ENCODE data around the gene COL18A1. TPM values are rescaled to one million over a fixed set of nuclear protein-coding genes. Genes with fewer than 3 reads are reported as not detected.

COL18A1 gene
- total RNA-seq, 8 experiments from 2014 or later, result 1.6 to 341 (median 7.1) TPM

DNA sequence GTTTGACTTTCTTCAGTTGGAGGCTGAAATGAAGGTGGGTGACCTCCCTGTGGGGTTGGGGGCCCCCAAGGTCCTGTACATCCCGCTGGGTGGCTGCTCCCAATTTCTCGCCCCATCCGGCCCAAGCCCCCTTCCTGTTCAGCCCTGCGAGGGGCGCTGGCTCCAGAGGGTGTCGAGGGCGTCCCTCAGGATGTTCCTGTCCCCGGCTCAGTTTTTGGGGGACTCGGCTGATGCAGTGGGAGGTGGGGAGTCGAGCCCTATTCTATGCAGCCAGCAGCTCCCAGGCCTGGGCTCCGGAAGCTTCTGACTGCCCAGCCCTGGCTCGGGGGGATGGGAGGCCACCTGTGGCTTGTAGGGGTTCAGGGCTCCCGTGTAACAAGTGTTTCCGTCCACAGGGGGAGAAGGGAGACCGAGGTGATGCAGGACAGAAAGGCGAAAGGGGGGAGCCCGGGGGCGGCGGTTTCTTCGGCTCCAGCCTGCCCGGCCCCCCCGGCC, 99.1 kb downstream of the COL18A1 start:
- in situ Hi-C loops (cut with MboI; ENCODE audit: low pct_unique_long_range_greater_than_20kb in 2 of 9, low sequenced_read_pairs in 9 of 9, unreplicated experiment in 9 of 9), result no loop called here
- 100% methylated on average over 1 of the region's 22 CpGs; no CpG with 5 or more reads in 8 of the 10 experiments for WGBS, 10 experiments
- peaks cover 0 to 10% of the 10 kb centered on the region in 2 donors for H3K4me1 ChIP-seq (replicated peaks in 1 of 2)
- H3K4me3 ChIP-seq, result no peak overlapping the region
- no peak overlapping the region for H3K27ac ChIP-seq
- ATAC-seq (replicated peaks in 6 of 8), result no peak

DNA sequence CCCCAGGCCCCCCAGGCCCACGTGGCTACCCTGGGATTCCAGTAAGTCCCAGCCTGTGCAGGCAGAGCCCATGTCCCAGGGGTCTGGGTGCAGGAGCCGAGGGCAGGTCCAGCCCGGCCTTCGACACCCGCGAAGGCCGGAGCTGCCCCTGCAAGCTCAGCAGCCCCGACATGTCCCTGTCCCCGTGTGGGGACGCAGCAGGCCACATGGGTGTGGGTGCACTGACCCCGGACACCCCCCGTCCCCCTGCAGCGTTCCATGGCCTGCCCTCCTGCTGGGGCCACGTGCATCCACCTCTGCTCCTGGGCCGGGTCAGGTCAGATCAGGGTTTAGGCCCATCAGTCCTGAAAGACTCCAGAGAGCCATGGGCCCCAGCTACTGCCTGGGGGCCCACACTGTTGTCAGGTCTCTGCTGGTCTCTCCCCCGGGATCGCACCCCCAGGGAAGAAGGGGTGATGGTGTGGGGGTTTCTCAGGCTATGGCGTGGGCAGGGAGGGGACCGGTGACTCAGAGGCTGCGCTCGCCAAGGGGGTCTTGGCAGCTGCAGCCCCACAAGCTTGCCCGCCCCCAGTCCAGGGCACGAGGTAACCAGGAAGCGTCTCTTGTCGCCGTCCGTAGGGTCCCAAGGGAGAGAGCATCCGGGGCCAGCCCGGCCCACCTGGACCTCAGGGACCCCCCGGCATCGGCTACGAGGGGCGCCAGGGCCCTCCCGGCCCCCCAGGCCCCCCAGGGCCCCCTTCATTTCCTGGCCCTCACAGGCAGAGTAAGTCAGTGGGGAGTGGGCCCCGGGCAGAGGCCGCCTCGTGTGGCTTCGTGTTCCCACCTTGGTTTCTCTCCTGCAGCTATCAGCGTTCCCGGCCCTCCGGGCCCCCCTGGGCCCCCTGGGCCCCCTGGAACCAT, 99.8 kb downstream of the COL18A1 start:
- in situ Hi-C loops (cut with MboI; ENCODE audit: low pct_unique_long_range_greater_than_20kb in 2 of 9, low sequenced_read_pairs in 9 of 9, unreplicated experiment in 9 of 9), result no loop called here

GRCh38 chr21:45505416-45506021, 100.6 kb downstream of the COL18A1 start:
- WGBS, 10 experiments, result 76 to 96% (median 89%) methylated on average over 3 to 13 of the region's 33 CpGs; no CpG with 5 or more reads in 5 of the 10 experiments
- no peak for ATAC-seq (replicated peaks in 6 of 8)
- Histone ChIP-seq H3K4me1 (replicated peaks in 1 of 2) (peaks cover 0 to 10% of the 10 kb centered on the region in 2 donors), H3K27ac (no peak overlapping the region), H3K4me3 (no peak overlapping the region)
- in situ Hi-C loops (cut with MboI; ENCODE audit: low pct_unique_long_range_greater_than_20kb in 2 of 9, low sequenced_read_pairs in 9 of 9, unreplicated experiment in 9 of 9), result no loop called here

More for the DNA sequence above, 99.8 kb downstream of the COL18A1 start:
- no peak overlapping the region for H3K4me3 ChIP-seq
- peaks cover 0 to 10% of the 10 kb centered on the region in 2 donors for H3K4me1 ChIP-seq (replicated peaks in 1 of 2)
- WGBS, 10 experiments, result 51% methylated on average over 3 of the region's 41 CpGs; no CpG with 5 or more reads in 9 of the 10 experiments
- ATAC-seq (replicated peaks in 6 of 8), result no peak
- H3K27ac ChIP-seq, result peak overlapping the region in 1 of 2 donors; percentile 36

GRCh38 chr21:45506241-45506817, 101.4 kb downstream of the COL18A1 start:
- no peak overlapping the region for H3K4me3 ChIP-seq
- in situ Hi-C loops (cut with MboI; ENCODE audit: low pct_unique_long_range_greater_than_20kb in 2 of 9, low sequenced_read_pairs in 9 of 9, unreplicated experiment in 9 of 9), result no loop called here
- 86 to 96% (median 88%) methylated on average over 1 to 4 of the region's 22 CpGs; no CpG with 5 or more reads in 7 of the 10 experiments for WGBS, 10 experiments
- H3K4me1 ChIP-seq (replicated peaks in 1 of 2), result peaks cover 0 to 10% of the 10 kb centered on the region in 2 donors
- H3K27ac ChIP-seq, result no peak overlapping the region
- ATAC-seq (replicated peaks in 6 of 8), result peak in 1 of 8 experiments; percentile 6

- peaks cover 0 to 10% of the 10 kb centered on the region in 2 donors for H3K4me1 ChIP-seq (replicated peaks in 1 of 2)
- no peak for ATAC-seq (replicated peaks in 6 of 8)
- no CpG with 5 or more reads among the region's 13 CpGs for WGBS, 10 experiments
- no peak overlapping the region for H3K4me3 ChIP-seq
- in situ Hi-C loops (cut with MboI; ENCODE audit: low pct_unique_long_range_greater_than_20kb in 2 of 9, low sequenced_read_pairs in 9 of 9, unreplicated experiment in 9 of 9), result no loop called here
- H3K27ac ChIP-seq, result no peak overlapping the region
Observed at GRCh38 chr21:45506836-45507522, 102.0 kb downstream of the COL18A1 start.

GRCh38 chr21:45507523-45507875, 102.5 kb downstream of the COL18A1 start:
- Histone ChIP-seq H3K27ac (no peak overlapping the region), H3K4me1 (replicated peaks in 1 of 2) (peaks cover 0 to 10% of the 10 kb centered on the region in 2 donors), H3K4me3 (no peak overlapping the region)
- no peak for ATAC-seq (replicated peaks in 6 of 8)
- in situ Hi-C loops (cut with MboI; ENCODE audit: low pct_unique_long_range_greater_than_20kb in 2 of 9, low sequenced_read_pairs in 9 of 9, unreplicated experiment in 9 of 9), result no loop called here
- WGBS, 10 experiments, result 90 to 100% methylated on average over 2 to 4 of the region's 9 CpGs; no CpG with 5 or more reads in 8 of the 10 experiments

DNA sequence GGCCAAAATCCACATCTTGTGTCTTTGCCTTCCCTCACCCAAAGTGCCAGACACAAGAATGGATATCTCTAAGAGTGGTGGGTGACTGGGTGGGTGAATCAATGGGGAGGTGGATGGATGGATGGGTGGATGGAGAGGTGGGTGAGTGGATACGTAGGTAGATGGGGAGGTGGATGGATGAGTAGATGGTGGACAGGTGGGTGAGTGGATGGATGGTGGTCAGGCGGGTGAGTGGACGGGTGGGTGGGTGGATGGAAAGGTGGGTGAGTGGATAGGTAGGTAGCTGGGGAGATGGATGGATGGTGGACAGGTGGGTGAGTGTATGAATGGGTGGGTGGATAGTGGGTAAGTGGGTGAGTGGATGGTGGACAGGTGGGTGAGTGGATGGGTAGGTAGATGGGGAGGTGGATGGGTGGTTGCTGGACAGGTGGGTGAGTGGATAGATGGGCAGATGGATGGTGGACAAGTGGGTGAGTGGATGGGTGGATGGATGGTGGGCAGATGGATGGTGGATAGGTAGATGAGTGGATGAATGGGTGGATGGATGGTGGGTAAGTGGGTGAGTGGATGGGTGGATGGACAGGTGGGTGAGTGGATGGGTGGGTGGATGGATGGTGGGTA, 103.0 kb downstream of the COL18A1 start:
- Histone ChIP-seq H3K4me3 (no peak overlapping the region), H3K27ac (peak overlapping the region in 1 of 2 donors; percentile 59), H3K4me1 (replicated peaks in 1 of 2) (peaks cover 0 to 10% of the 10 kb centered on the region in 2 donors)
- ATAC-seq (replicated peaks in 6 of 8), result no peak
- WGBS, 10 experiments, result no CpG with 5 or more reads among the region's 3 CpGs
- in situ Hi-C loops (cut with MboI; ENCODE audit: low pct_unique_long_range_greater_than_20kb in 2 of 9, low sequenced_read_pairs in 9 of 9, unreplicated experiment in 9 of 9), result no loop called here

- peaks cover 0 to 10% of the 10 kb centered on the region in 2 donors for H3K4me1 ChIP-seq (replicated peaks in 1 of 2)
- WGBS, 10 experiments, result 77 to 90% (median 80%) methylated on average over 1 to 3 of the region's 42 CpGs; no CpG with 5 or more reads in 7 of the 10 experiments
- in situ Hi-C loops (cut with MboI; ENCODE audit: low pct_unique_long_range_greater_than_20kb in 2 of 9, low sequenced_read_pairs in 9 of 9, unreplicated experiment in 9 of 9), result no loop called here
- no peak overlapping the region for H3K4me3 ChIP-seq
- ATAC-seq (replicated peaks in 6 of 8), result peak; percentile 2 to 73 (median 48)
- H3K27ac ChIP-seq, result peak overlapping the region in 1 of 2 donors; percentile 59
Observed at GRCh38 chr21:45508607-45509565, 103.9 kb downstream of the COL18A1 start.

DNA sequence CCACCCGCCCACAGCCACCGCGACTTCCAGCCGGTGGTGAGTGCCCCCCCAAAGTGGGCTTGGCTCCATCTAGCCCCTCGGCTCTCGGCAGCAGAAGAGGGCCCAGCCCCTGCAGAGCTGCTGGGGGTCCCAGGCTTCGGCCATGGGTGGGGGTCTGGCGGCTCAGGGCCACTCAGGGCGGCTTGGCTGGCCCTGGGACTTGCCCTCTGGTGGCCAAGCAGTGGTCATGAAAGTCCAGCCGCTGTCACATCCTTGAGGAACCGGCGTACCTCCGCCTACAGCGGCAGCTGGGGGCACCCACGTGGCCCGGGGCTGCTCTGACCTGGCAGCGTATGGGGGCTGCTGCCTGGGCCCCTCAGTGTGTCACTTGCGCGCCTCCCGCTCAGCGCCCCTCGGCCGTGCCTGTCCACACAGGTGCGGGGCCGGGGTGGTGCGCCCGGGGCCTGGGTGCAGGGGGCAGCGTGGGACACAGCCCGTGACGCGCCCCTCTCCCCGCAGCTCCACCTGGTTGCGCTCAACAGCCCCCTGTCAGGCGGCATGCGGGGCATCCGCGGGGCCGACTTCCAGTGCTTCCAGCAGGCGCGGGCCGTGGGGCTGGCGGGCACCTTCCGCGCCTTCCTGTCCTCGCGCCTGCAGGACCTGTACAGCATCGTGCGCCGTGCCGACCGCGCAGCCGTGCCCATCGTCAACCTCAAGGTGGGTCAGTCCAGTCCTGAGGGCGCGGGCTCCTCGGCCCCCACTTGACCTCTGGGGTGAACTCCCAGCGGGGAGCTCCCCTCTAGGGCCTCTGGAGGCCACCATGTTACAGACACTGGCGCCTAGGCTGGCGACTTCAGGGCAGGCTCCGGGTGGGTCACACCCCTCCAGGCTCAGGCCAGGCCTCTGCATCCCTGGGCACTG, 104.9 kb downstream of the COL18A1 start:
- in situ Hi-C loops (cut with MboI; ENCODE audit: low pct_unique_long_range_greater_than_20kb in 2 of 9, low sequenced_read_pairs in 9 of 9, unreplicated experiment in 9 of 9), result no loop called here
- WGBS, 10 experiments, result no CpG with 5 or more reads among the region's 61 CpGs

DNA sequence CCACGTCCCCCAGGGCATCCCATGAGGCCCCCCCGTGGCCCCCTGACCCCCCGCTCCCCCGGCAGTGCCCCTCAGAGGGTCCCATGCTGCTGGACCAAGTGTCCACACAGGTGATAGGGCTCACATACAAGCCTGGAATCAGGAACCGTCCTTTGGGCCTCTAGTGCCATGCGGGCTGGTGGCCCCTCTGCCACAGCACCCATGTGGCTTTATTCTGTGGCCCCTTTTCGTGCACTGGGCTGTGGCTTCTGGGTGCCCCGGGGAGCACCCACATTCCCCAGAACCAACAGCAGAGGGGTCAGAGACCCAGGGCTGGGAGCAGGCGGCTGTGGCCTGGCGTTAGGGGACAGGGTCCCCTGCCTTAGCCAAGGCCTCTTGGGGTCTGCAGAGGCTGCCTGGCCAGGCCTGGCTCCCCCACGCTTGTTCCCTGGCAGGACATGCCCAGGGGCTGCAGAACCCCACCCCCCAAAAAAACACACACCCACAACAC, 105.5 kb downstream of the COL18A1 start:
- ATAC-seq (replicated peaks in 6 of 8), result no peak
- in situ Hi-C loops (cut with MboI; ENCODE audit: low pct_unique_long_range_greater_than_20kb in 2 of 9, low sequenced_read_pairs in 9 of 9, unreplicated experiment in 9 of 9), result no loop called here
- WGBS, 10 experiments, result no CpG with 5 or more reads among the region's 11 CpGs
- peaks cover 0 to 10% of the 10 kb centered on the region in 2 donors for H3K4me1 ChIP-seq (replicated peaks in 1 of 2)
- no peak overlapping the region for H3K27ac ChIP-seq
- H3K4me3 ChIP-seq, result no peak overlapping the region

More for the DNA sequence above, 104.9 kb downstream of the COL18A1 start:
- Histone ChIP-seq H3K27ac (no peak overlapping the region), H3K4me1 (replicated peaks in 1 of 2) (peaks cover 0 to 10% of the 10 kb centered on the region in 2 donors), H3K4me3 (no peak overlapping the region)
- peak in 1 of 8 experiments; percentile 1 for ATAC-seq (replicated peaks in 6 of 8)

- Histone ChIP-seq H3K27ac (no peak overlapping the region), H3K4me3 (no peak overlapping the region), H3K4me1 (replicated peaks in 1 of 2) (peaks cover 0 to 10% of the 10 kb centered on the region in 2 donors)
- no peak for ATAC-seq (replicated peaks in 6 of 8)
- WGBS, 10 experiments, result 93% methylated on average over 5 of the region's 12 CpGs; no CpG with 5 or more reads in 9 of the 10 experiments
- in situ Hi-C loops (cut with MboI; ENCODE audit: low pct_unique_long_range_greater_than_20kb in 2 of 9, low sequenced_read_pairs in 9 of 9, unreplicated experiment in 9 of 9), result no loop called here
Observed at GRCh38 chr21:45511007-45511406, 106.0 kb downstream of the COL18A1 start.
